HEK293 (cell line): ENCODE measurements around the gene PCBP1.

ENCODE experiments used
- CTCF ChIA-PET: fragments of 350-600 bp; formaldehyde crosslinking; extraction: SDS; loops from one replicate; lab custom pipeline; 2021; ENCODE audit warnings: antibody characterized with exemption; lab: Yijun Ruan, JAX
- POLR2A ChIA-PET: fragments of 300-600 bp; formaldehyde crosslinking; extraction: SDS; loops from one replicate; lab custom pipeline; 2020; ENCODE audit warnings: antibody characterized with exemption, inconsistent platforms; lab: Yijun Ruan, JAX
- H3K27ac ChIP-seq: fragments of 200-500 bp; sonication (Bioruptor generic); 2 replicates; pipeline ENCODE4 v1.5.1; 2014; ENCODE audit warnings: low read depth, low read length, control low read depth, inconsistent platforms; ENCODE audit errors: extremely low read depth
- H3K36me3 ChIP-seq, 2 experiments: fragments of 200-500 bp in 1 of 2; sonication (Bioruptor generic) in 1 of 2; 1 replicate in 1 of 2; 2 replicates in 1 of 2; pipeline ENCODE4 v1.5.1; 2014 to 2017; ENCODE audit warnings: inconsistent platforms in 2 of 2, low read length in 2 of 2; ENCODE audit not compliant: control insufficient read depth in 2 of 2, insufficient read depth in 1 of 2
- H3K4me1 ChIP-seq: fragments of 200-500 bp; sonication (Bioruptor generic); 2 replicates; pipeline ENCODE4 v1.5.1; 2014; ENCODE audit warnings: mild to moderate bottlenecking, low read length, inconsistent platforms; ENCODE audit not compliant: control insufficient read depth, insufficient read depth
- H3K4me3 ChIP-seq: 2 replicates; pipeline ENCODE4 v1.5.1; 2011; ENCODE audit warnings: low read depth, mild to moderate bottlenecking, control low read depth, low read length, moderate library complexity
- H3K9me3 ChIP-seq: fragments of 200-500 bp; sonication (Bioruptor generic); 2 replicates; pipeline ENCODE4 v1.5.1; 2014; ENCODE audit warnings: low read depth, low read length, inconsistent platforms; ENCODE audit not compliant: control insufficient read depth, insufficient read depth
- FEZF1 ChIP-seq: fragments of 450-650 bp; formaldehyde crosslinking; IDR thresholded peaks from 2 replicates; pipeline ENCODE4 v1.5.1; 2016; ENCODE audit warnings: missing biosample characterization, missing genetic modification characterization
- KLF16 ChIP-seq: fragments of 450-650 bp; formaldehyde crosslinking; IDR thresholded peaks from 2 replicates; pipeline ENCODE4 v1.5.1; 2017; ENCODE audit warnings: missing biosample characterization, missing genetic modification characterization
- PATZ1 ChIP-seq: fragments of 450-650 bp; formaldehyde crosslinking; IDR thresholded peaks from 2 replicates; pipeline ENCODE4 v1.5.1; 2016; ENCODE audit warnings: missing biosample characterization, missing genetic modification characterization
- PRDM10 ChIP-seq: fragments of 450-650 bp; formaldehyde crosslinking; IDR thresholded peaks from 2 replicates; pipeline ENCODE4 v1.5.1; 2016; ENCODE audit warnings: missing biosample characterization, missing genetic modification characterization
- SCRT2 ChIP-seq: fragments of 450-650 bp; formaldehyde crosslinking; IDR thresholded peaks from 2 replicates; pipeline ENCODE4 v1.5.1; 2016; ENCODE audit warnings: missing biosample characterization, missing genetic modification characterization
- SP3 ChIP-seq: fragments of 450-650 bp; formaldehyde crosslinking; IDR thresholded peaks from 2 replicates; pipeline ENCODE4 v1.5.1; 2016; ENCODE audit warnings: missing biosample characterization, missing genetic modification characterization
- ZBTB48 ChIP-seq: fragments of 450-650 bp; formaldehyde crosslinking; IDR thresholded peaks from 2 replicates; pipeline ENCODE4 v1.5.1; 2016; ENCODE audit warnings: missing biosample characterization, missing genetic modification characterization
- ZFP69B ChIP-seq: fragments of 450-650 bp; formaldehyde crosslinking; IDR thresholded peaks from 2 replicates; pipeline ENCODE4 v1.5.1; 2016; ENCODE audit warnings: missing biosample characterization, missing genetic modification characterization
- ZNF292 ChIP-seq: fragments of 450-650 bp; formaldehyde crosslinking; IDR thresholded peaks from 2 replicates; pipeline ENCODE4 v1.5.1; 2016; ENCODE audit warnings: low read depth, missing biosample characterization, missing genetic modification characterization, borderline replicate concordance
- ZNF561 ChIP-seq: fragments of 450-650 bp; IDR thresholded peaks from 2 replicates; pipeline ENCODE4 v1.5.1; 2018; ENCODE audit warnings: missing biosample characterization, missing genetic modification characterization, borderline replicate concordance
- ZNF624 ChIP-seq: fragments of 450-650 bp; formaldehyde crosslinking; IDR thresholded peaks from 2 replicates; pipeline ENCODE4 v1.5.1; 2017; ENCODE audit warnings: missing biosample characterization, missing genetic modification characterization
- ZNF692 ChIP-seq: fragments of 450-650 bp; formaldehyde crosslinking; IDR thresholded peaks from 2 replicates; pipeline ENCODE4 v1.5.1; 2016; ENCODE audit warnings: missing biosample characterization, missing genetic modification characterization
- ZNF704 ChIP-seq: fragments of 450-650 bp; formaldehyde crosslinking; IDR thresholded peaks from 2 replicates; pipeline ENCODE4 v1.5.1; 2016; ENCODE audit warnings: missing biosample characterization, missing genetic modification characterization
- ZNF785 ChIP-seq: fragments of 450-650 bp; formaldehyde crosslinking; IDR thresholded peaks from 2 replicates; pipeline ENCODE4 v1.5.1; 2016; ENCODE audit warnings: missing biosample characterization, missing genetic modification characterization
- ZNF791 ChIP-seq: fragments of 450-650 bp; formaldehyde crosslinking; IDR thresholded peaks from 2 replicates; pipeline ENCODE4 v1.5.1; 2016; ENCODE audit warnings: missing biosample characterization, missing genetic modification characterization
- ZXDB ChIP-seq: fragments of 450-650 bp; formaldehyde crosslinking; IDR thresholded peaks from 2 replicates; pipeline ENCODE4 v1.5.1; 2016; ENCODE audit warnings: missing biosample characterization, missing genetic modification characterization

Gene PCBP1

GRCh38 chr2:70089220-70089982 is 2.1 kb downstream of the PCBP1 start:
- Histone ChIP-seq H3K4me3 (peak overlapping the region; percentile 70), H3K4me1 (peaks cover 11% of the 10 kb centered on the region), H3K36me3 (peaks cover 5 to 31% of the 10 kb centered on the region in 2 experiments; a peak in 2 of 3 replicates), H3K27ac (peak overlapping the region; percentile 100), H3K9me3 (no peaks in the 10 kb centered on the region)
- POLR2A ChIA-PET = interaction anchor here (0.7 to 5.9 kb wide), 12 partner anchors 15 to 203 kb away, joined by 3 to 56 read pairs (median 4); partner anchors contain the start of genes C2orf42 and MXD1
- CTCF ChIA-PET = interaction anchor here (0.5 to 0.7 kb wide), 2 partner anchors 36 to 299 kb away, joined by 3 to 4 read pairs; no protein-coding TSS in a partner anchor
- TF ChIP-seq ZXDB (0 out of 2 replicates have a peak, but pooled peaks have one; percentile 6), ZNF561 (no peak), PRDM10 (tag by site-specific recombination) (peak; percentile 47; the same call in 1 of the 2 replicates), ZNF292 (no peak), SP3 (tag by site-specific recombination) (peak; percentile 39), PATZ1 (tag by site-specific recombination) (peak; percentile 37; the same call in 1 of the 2 replicates), ZFP69B (tag by site-specific recombination) (peak; percentile 45; the same call in 1 of the 2 replicates), KLF16 (tag by site-specific recombination) (peak; percentile 27; the same call in 1 of the 2 replicates), ZNF692 (tag by site-specific recombination) (peak; percentile 64; the same call in 1 of the 2 replicates), ZNF624 (no peak), ZNF791 (tag by site-specific recombination) (no peak), FEZF1 (0 out of 2 replicates have a peak, but pooled peaks have one; percentile 8), ZNF704 (tag by site-specific recombination) (no peak), ZNF785 (tag by site-specific recombination) (no peak), ZBTB48 (tag by site-specific recombination) (no peak), SCRT2 (tag by site-specific recombination) (peak; percentile 76)
